ENCODE results near the gene ZNF213. TPM values are rescaled to one million over a fixed set of nuclear protein-coding genes. Genes with fewer than 3 reads are reported as not detected.

ZNF213 gene
- polyA plus RNA-seq, 1 donor (not counting 4 experiments of a cell fraction or from before 2014, with no cell fraction given): 0.51 TPM

DNA sequence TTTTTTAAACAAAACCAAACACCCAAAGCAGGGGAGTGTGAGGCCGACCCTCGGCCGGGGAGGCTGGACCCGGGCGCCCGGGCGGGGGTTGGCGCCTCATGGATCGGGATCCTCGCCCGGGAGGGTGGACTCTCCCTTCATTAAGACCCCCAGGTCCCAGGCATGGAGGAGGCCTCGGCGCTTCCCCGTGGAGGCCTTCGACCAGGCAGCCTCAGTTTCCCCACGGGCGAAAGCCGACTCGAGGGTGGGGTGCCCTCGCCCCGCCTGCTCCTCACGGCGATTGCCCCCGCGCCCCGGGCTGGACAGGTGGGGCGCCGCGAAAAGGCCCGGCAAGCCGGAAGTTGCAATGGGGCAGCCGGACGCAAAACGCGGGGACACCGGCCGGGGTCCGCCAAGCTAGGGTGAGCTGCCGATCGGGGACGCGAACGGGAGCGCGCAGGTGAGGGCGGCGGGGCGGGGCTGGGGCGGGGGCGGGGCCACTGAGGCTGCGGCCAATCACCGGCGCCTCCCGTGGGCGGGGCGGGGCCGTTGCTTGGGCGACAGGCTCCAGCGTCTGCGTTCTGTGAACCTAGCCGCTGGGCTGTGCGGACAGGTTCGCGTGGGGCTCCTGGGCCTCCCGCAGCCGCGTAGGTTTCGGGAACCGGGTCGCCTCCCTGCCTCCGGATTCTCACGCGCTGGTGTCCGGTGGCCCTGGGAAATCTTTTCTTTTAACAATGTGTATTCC, 28.5 kb upstream of the ZNF213 start:
- DNase-seq (ENCODE audit: low read depth, low spot score) (no peak), FAIRE-seq (no peak)
- Histone ChIP-seq H3K79me2 (ENCODE audit: control insufficient read depth, insufficient read depth, low read length) (no peaks in the 10 kb centered on the region), H2AFZ (ENCODE audit: control insufficient read depth, low read length) (peak overlapping the region; percentile 98), H3K4me3 (ENCODE audit: control insufficient read depth in 2 of 3, extremely low read depth in 1 of 3, insufficient read depth in 2 of 3, low read depth in 1 of 3, low read length in 3 of 3) (peak overlapping the region; percentile 61 to 87 (median 71)), H3K9ac (ENCODE audit: control insufficient read depth, extremely low read depth, insufficient read depth, low read length) (peak overlapping the region; percentile 86), H3K27ac (ENCODE audit: control insufficient read depth, insufficient read depth, low read length) (peak overlapping the region; percentile 23), H3K27me3 (ENCODE audit: control insufficient read depth, extremely low read depth, insufficient read depth, low read length) (no peaks in the 10 kb centered on the region), H3K9me3 (ENCODE audit: control insufficient read depth, low read depth, low read length) (no peaks in the 10 kb centered on the region), H3K4me2 (ENCODE audit: control insufficient read depth, extremely low read depth, insufficient read depth, low read depth, low read length) (peak overlapping the region; percentile 79), H3K36me3 (ENCODE audit: control insufficient read depth in 2 of 2, extremely low read depth in 1 of 2, insufficient read depth in 2 of 2, low read length in 2 of 2) (no peaks in the 10 kb centered on the region), H3K4me1 (ENCODE audit: control insufficient read depth, extremely low read depth, insufficient read depth, low read length) (no peaks in the 10 kb centered on the region), H3K9me1 (ENCODE audit: control insufficient read depth, extremely low read depth, insufficient read depth, low read length) (no peaks in the 10 kb centered on the region), H4K20me1 (ENCODE audit: control insufficient read depth, extremely low read depth, insufficient read depth, low read length) (no peaks in the 10 kb centered on the region)
- dilution Hi-C loops (cut with MboI; ENCODE audit: extremely low pct_ligation_motif_present, low sequenced_read_pairs): no loop called here
- TF ChIP-seq, protein P1, sequence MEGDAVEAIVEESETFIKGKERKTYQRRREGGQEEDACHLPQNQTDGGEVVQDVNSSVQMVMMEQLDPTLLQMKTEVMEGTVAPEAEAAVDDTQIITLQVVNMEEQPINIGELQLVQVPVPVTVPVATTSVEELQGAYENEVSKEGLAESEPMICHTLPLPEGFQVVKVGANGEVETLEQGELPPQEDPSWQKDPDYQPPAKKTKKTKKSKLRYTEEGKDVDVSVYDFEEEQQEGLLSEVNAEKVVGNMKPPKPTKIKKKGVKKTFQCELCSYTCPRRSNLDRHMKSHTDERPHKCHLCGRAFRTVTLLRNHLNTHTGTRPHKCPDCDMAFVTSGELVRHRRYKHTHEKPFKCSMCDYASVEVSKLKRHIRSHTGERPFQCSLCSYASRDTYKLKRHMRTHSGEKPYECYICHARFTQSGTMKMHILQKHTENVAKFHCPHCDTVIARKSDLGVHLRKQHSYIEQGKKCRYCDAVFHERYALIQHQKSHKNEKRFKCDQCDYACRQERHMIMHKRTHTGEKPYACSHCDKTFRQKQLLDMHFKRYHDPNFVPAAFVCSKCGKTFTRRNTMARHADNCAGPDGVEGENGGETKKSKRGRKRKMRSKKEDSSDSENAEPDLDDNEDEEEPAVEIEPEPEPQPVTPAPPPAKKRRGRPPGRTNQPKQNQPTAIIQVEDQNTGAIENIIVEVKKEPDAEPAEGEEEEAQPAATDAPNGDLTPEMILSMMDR (optimal IDR thresholded peaks at IDR 0.05 in 1 of 3, IDR thresholded peaks at IDR 0.05 in 1 of 3, conservative IDR thresholded peaks at IDR 0.05 in 1 of 3; ENCODE audit: extremely low read depth in 1 of 3, insufficient read depth in 2 of 3, low read length in 3 of 3): no peak
- TF ChIP-seq EZH2 (IDR thresholded peaks at IDR 0.05; ENCODE audit: low read length): no peak

DNA sequence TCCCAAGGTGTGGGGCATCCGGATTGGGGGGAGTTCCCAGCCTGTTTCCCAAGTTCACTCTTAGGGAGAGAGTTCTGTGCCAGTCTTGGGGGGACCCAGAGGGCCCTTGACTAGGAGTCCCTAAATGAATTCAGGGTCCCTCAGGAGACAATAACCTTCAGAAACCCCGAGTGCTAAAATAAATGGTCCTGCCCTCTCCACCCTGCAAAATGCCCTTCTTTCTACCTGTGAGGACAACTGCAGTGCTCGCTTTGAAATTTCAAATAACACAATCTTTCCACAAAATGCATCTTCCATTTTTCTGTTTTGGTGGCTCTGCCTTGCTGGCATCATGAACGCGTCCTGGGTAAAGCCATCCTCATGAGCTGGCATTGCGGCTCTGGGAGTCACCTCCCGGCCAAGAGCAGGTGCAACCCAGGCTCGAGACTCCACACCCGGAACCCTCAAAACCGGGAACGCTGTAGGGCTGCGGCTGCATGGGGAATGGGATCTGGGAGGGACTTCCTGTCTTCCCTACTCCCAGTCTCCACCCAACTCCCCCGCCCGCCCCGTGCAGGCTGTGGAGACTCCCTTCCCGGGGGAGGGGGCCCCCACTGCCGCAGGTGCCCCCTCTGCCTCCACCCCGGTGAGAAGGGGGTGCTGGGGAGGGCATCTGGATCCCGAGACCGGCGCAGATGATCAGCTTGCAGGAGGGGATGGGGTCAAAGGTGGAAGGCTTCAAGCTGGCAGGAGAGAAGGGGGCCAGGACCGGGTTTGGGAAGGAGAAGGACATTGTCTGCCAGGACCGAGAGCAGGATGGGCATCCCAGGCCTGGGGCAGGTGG, 22.6 kb upstream of the ZNF213 start, which contains the start of gene ZNF205:
ZNF205 (plus strand) TSS at position 529 of the 823 bp plus-strand sequence. CDS start 845 bp downstream, outside the sequence.
- no peaks in the 10 kb centered on the region for H3K27me3 ChIP-seq (ENCODE audit: control insufficient read depth, extremely low read depth, insufficient read depth, low read length)
- H3K4me1 ChIP-seq (ENCODE audit: control insufficient read depth, extremely low read depth, insufficient read depth, low read length): peaks cover 10% of the 10 kb centered on the region
- FAIRE-seq: no peak
- H3K4me2 ChIP-seq (ENCODE audit: control insufficient read depth, extremely low read depth, insufficient read depth, low read depth, low read length): peak within 1 kb of the TSS; percentile 70
- no peak for DNase-seq (ENCODE audit: low read depth, low spot score)
- TF ChIP-seq EZH2 (IDR thresholded peaks at IDR 0.05; ENCODE audit: low read length): no peak
- TF ChIP-seq, protein P1 (optimal IDR thresholded peaks at IDR 0.05 in 1 of 3, IDR thresholded peaks at IDR 0.05 in 1 of 3, conservative IDR thresholded peaks at IDR 0.05 in 1 of 3; ENCODE audit: extremely low read depth in 1 of 3, insufficient read depth in 2 of 3, low read length in 3 of 3): no peak
- H3K27ac ChIP-seq (ENCODE audit: control insufficient read depth, insufficient read depth, low read length): no peak within 1 kb of the TSS
- dilution Hi-C loops (cut with MboI; ENCODE audit: extremely low pct_ligation_motif_present, low sequenced_read_pairs): no loop called here
- H3K36me3 ChIP-seq (ENCODE audit: control insufficient read depth in 2 of 2, extremely low read depth in 1 of 2, insufficient read depth in 2 of 2, low read length in 2 of 2): peaks cover 0 to 9% of the 10 kb centered on the region in 2 experiments
- peaks cover 21% of the 10 kb centered on the region for H3K79me2 ChIP-seq (ENCODE audit: control insufficient read depth, insufficient read depth, low read length)
- no peaks in the 10 kb centered on the region for H3K9me3 ChIP-seq (ENCODE audit: control insufficient read depth, low read depth, low read length)
- peak within 1 kb of the TSS; percentile 69 for H2AFZ ChIP-seq (ENCODE audit: control insufficient read depth, low read length)
- H3K9me1 ChIP-seq (ENCODE audit: control insufficient read depth, extremely low read depth, insufficient read depth, low read length): no peaks in the 10 kb centered on the region
- peak within 1 kb of the TSS; percentile 69 to 88 (median 82) for H3K4me3 ChIP-seq (ENCODE audit: control insufficient read depth in 2 of 3, extremely low read depth in 1 of 3, insufficient read depth in 2 of 3, low read depth in 1 of 3, low read length in 3 of 3)
- H3K9ac ChIP-seq (ENCODE audit: control insufficient read depth, extremely low read depth, insufficient read depth, low read length): peak within 1 kb of the TSS; percentile 76
- H4K20me1 ChIP-seq (ENCODE audit: control insufficient read depth, extremely low read depth, insufficient read depth, low read length): no peaks in the 10 kb centered on the region

All from keratinocyte (primary cell).